GM23248 (cell line): Measurements from ENCODE around the gene DDI1. TPM values are rescaled to one million over a fixed set of nuclear protein-coding genes. Genes with fewer than 3 reads are reported as not detected.

ENCODE experiments used
- DNase-seq: peaks from one replicate; pipeline ENCODE4 v3.0.0-alpha.2; 2015
- H2AFZ ChIP-seq: fragments of 200-600 bp; sonication (generic); 2 replicates; pipeline ENCODE4 v1.6.1; 2016; ENCODE audit warnings: antibody characterized with exemption
- H3F3A ChIP-seq: fragments of 200-600 bp; sonication (generic); 2 replicates; pipeline ENCODE4 v1.6.1; 2016; ENCODE audit warnings: mild to moderate bottlenecking, antibody characterized with exemption, mixed run types; ENCODE audit not compliant: insufficient read depth
- H3K27ac ChIP-seq: fragments of 200-600 bp; sonication (generic); 2 replicates; pipeline ENCODE4 v1.5.1; 2016; ENCODE audit warnings: mild to moderate bottlenecking
- H3K27me3 ChIP-seq: fragments of 200-600 bp; sonication (generic); replicated peaks from 2 replicates; pipeline ENCODE4 v1.6.1; 2016; ENCODE audit warnings: mild to moderate bottlenecking; ENCODE audit not compliant: insufficient read depth
- H3K36me3 ChIP-seq: fragments of 200-600 bp; sonication (generic); 2 replicates; pipeline ENCODE4 v1.6.1; 2016; ENCODE audit warnings: low read depth, mild to moderate bottlenecking
- H3K4me1 ChIP-seq: fragments of 200-600 bp; sonication (generic); 2 replicates; pipeline ENCODE4 v1.6.1; 2016; ENCODE audit warnings: mild to moderate bottlenecking; ENCODE audit not compliant: insufficient read depth
- H3K4me2 ChIP-seq: fragments of 200-600 bp; sonication (generic); one replicate; pipeline ENCODE4 v1.6.1; 2016; ENCODE audit warnings: mild to moderate bottlenecking; ENCODE audit not compliant: unreplicated experiment
- H3K4me3 ChIP-seq: fragments of 200-600 bp; sonication (generic); 2 replicates; pipeline ENCODE4 v1.5.1; 2016; ENCODE audit warnings: mild to moderate bottlenecking
- H3K79me2 ChIP-seq: fragments of 200-600 bp; sonication (generic); 2 replicates; pipeline ENCODE4 v1.6.1; 2016; ENCODE audit warnings: mild to moderate bottlenecking; ENCODE audit not compliant: insufficient read depth
- H3K9ac ChIP-seq: fragments of 200-600 bp; sonication (generic); 2 replicates; pipeline ENCODE4 v1.6.1; 2016; ENCODE audit warnings: mild to moderate bottlenecking
- H3K9me2 ChIP-seq: fragments of 200-600 bp; sonication (generic); 2 replicates; pipeline ENCODE4 v1.6.1; 2016; ENCODE audit warnings: mixed run types, mild to moderate bottlenecking, moderate library complexity; ENCODE audit not compliant: insufficient read depth
- H3K9me3 ChIP-seq: fragments of 200-600 bp; sonication (generic); one replicate; pipeline ENCODE4 v1.6.1; 2017; ENCODE audit warnings: low read depth
- H4K20me1 ChIP-seq: fragments of 200-600 bp; sonication (generic); 2 replicates; pipeline ENCODE4 v1.6.0; 2016; ENCODE audit not compliant: insufficient read depth
- EZH2 ChIP-seq: fragments of 200-600 bp; sonication (generic); IDR thresholded peaks from 2 replicates; pipeline ENCODE4 v1.6.1; 2018; ENCODE audit warnings: antibody characterized with exemption, mild to moderate bottlenecking; ENCODE audit not compliant: insufficient read depth, poor library complexity, severe bottlenecking
- EZH2phosphoT487 ChIP-seq: fragments of 200-600 bp; sonication (generic); IDR thresholded peaks from 2 replicates; pipeline ENCODE4 v1.6.1; 2018; ENCODE audit warnings: antibody characterized with exemption, moderate library complexity, mild to moderate bottlenecking, low read depth; ENCODE audit not compliant: insufficient read depth
- WGBS, 2 experiments: methylation state at CpG; one replicate each; pipeline ENCODE4 v1.1.6; 2015 to 2017; ENCODE audit warnings: low lambda C conversion rate in 2 of 2, low coverage in 1 of 2; ENCODE audit errors: missing lambda C conversion rate in 2 of 2; 5-methylcytosine and 5-hydroxymethylcytosine counted together
- in situ Hi-C: fragments of 300-500 bp; cut with MboI; formaldehyde crosslinking; loops from 2 replicates; pipeline ENCODE4 v1.15.0; 2020
- polyA plus RNA-seq: library from polyadenylated mRNA; unstranded; fragments of >200 nt; fragmentation: Nextera tagmentation; extraction: Ambion mirVana; gene quantifications from 2 replicates; pipeline ENCODE4 v1.2.1, GENCODE V29; 2016
- total RNA-seq: library from RNA; depleted of rRNA; stranded (reverse); fragments of >200 nt; shearing (Covaris generic); gene quantifications from 2 replicates; pipeline ENCODE4 v1.2.3, GENCODE V29; 2014

Gene DDI1
- total and polyA plus RNA-seq, 2 experiments from 2014 or later: not detected

DNA sequence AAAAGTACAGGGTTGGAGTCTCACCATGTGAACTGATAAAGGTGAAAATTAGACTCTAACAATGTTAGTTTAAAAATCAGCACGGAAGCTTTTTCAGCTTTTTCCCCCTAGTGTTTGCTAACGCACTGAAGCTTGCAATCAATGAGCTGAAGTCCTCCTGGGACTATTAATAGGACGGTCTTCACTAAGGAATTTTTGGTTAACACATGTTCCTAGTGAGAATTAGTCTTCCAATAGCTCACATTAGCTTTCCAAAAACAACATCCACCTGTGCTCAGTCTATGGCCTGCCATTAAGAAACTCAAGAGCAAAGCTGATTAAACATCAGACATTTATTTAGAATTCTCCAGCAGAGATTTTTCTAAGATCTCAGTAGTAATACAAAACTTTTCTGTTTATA, 26.7 kb upstream of the DDI1 start:
- H3K79me2 ChIP-seq: no peaks in the 10 kb centered on the region
- WGBS, 2 experiments: 39 to 50% methylated on average over 3 of the region's 3 CpGs
- no peak overlapping the region for H3K4me3 ChIP-seq
- no peaks in the 10 kb centered on the region for H3F3A ChIP-seq
- no peaks in the 10 kb centered on the region for H3K9me3 ChIP-seq
- H3K9me2 ChIP-seq: no peaks in the 10 kb centered on the region
- H3K4me2 ChIP-seq: no peak overlapping the region
- no peak for DNase-seq
- H3K27me3 ChIP-seq: no peaks in the 10 kb centered on the region
- TF ChIP-seq EZH2phosphoT487 (no peak), EZH2 (no peak)
- no peak overlapping the region for H3K27ac ChIP-seq
- in situ Hi-C loops: no loop called here
- H2AFZ ChIP-seq: no peak overlapping the region
- no peak overlapping the region for H3K9ac ChIP-seq
- peaks cover 5% of the 10 kb centered on the region for H3K4me1 ChIP-seq
- no peaks in the 10 kb centered on the region for H4K20me1 ChIP-seq
- no peaks in the 10 kb centered on the region for H3K36me3 ChIP-seq

DNA sequence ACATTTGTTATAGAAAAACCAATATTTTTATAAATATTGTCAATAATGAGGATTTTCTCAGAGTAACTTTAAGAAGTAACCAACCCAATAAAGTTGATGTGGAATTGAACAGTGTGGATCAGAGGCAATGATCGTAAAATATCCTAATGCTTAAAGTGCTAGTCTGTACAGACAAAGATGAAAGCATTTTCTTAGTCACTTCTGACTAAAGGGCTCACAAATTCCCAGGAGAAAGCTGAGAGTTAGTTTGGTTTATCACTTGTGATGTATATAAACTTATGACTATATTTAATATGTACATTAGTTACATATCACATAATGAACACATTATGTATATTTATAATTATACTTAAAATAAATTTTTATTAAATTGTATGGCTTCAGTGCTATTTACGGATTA, 25.4 kb upstream of the DDI1 start:
- no peak for TF ChIP-seq EZH2phosphoT487
- no peak for TF ChIP-seq EZH2
- Histone ChIP-seq H3K4me2 (no peak overlapping the region), H3K9me2 (no peaks in the 10 kb centered on the region), H3K27me3 (no peaks in the 10 kb centered on the region), H2AFZ (no peak overlapping the region), H3F3A (no peaks in the 10 kb centered on the region), H3K4me3 (no peak overlapping the region), H4K20me1 (no peaks in the 10 kb centered on the region), H3K9ac (no peak overlapping the region), H3K79me2 (no peaks in the 10 kb centered on the region), H3K4me1 (peaks cover 5% of the 10 kb centered on the region; the same call in 1 of the 2 replicates), H3K9me3 (no peaks in the 10 kb centered on the region), H3K36me3 (no peaks in the 10 kb centered on the region), H3K27ac (no peak overlapping the region)
- in situ Hi-C loops: no loop called here
- peak; percentile 30 for DNase-seq
- whole genome bisulfite sequencing, 2 experiments: 56 to 71% methylated on average over 2 of the region's 2 CpGs

DNA sequence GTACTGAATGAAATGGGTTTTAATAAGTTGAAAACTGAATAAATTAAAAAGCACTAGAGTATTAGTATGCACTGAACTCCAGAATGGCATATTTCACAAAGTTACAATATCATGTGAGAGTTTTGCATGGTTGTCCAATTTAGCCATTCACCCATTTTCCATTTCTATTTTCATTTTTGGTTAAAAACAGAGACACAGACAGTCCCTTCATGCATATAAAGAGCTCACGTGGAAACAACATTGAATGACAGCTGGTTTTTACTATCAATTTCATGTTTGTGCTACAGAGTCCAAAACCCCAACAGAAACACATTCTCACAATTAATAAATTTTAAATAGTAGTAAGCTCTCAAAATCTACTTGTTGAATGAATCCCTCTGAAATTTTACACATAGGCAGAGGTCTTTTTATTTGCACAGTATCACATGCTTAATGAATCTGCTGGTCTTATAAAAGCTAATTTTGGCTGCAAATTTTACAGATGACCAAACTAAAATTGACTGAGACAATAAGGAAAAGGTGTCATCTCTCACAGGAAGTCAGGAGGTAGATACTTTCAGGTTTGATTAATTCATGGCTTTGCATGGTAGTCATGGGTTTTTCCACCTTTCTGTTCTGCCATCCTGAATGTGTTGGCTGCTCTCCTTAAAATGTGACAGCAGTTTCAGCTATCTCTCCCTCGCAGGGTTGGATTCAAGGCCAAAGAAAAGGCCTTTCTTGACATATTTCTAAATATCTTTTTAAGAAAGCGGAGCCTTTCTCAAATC, 20.6 kb upstream of the DDI1 start:
- TF ChIP-seq EZH2phosphoT487: no peak
- no peak for TF ChIP-seq EZH2
- H3K9me2 ChIP-seq: no peaks in the 10 kb centered on the region
- no peak overlapping the region for H3K4me2 ChIP-seq
- in situ Hi-C loops: no loop called here
- H4K20me1 ChIP-seq: no peaks in the 10 kb centered on the region
- no peaks in the 10 kb centered on the region for H3K27me3 ChIP-seq
- no peak overlapping the region for H2AFZ ChIP-seq
- DNase-seq: no peak
- H3K36me3 ChIP-seq: no peaks in the 10 kb centered on the region
- H3K79me2 ChIP-seq: no peaks in the 10 kb centered on the region
- H3F3A ChIP-seq: no peaks in the 10 kb centered on the region
- peaks cover 2% of the 10 kb centered on the region; the same call in 1 of the 2 replicates for H3K4me1 ChIP-seq
- no peak overlapping the region for H3K4me3 ChIP-seq
- no peak overlapping the region for H3K27ac ChIP-seq
- H3K9me3 ChIP-seq: no peaks in the 10 kb centered on the region
- 71 to 74% methylated on average over 3 of the region's 3 CpGs for WGBS, 2 experiments
- no peak overlapping the region for H3K9ac ChIP-seq

DNA sequence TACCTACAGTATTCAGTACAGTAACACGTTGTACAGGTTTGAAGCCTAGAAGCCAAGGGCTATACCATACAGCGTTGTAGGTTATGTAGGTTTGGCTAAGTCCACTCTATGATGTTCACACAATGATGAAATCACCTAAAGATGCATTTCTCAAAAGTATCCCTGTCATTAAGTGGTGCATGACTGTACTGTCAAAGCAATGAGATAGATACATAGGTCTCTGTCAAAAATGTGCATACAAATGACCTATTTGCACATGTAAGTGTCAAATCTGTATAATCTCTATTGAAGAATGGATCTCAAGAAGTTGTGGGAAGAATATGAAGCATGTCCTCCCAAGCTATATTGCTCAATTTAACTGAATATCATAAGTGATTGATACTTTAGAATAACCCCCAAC, 11.9 kb upstream of the DDI1 start:
- Histone ChIP-seq H3K4me3 (no peak overlapping the region), H3K9me2 (no peaks in the 10 kb centered on the region), H3K27me3 (no peaks in the 10 kb centered on the region), H4K20me1 (no peaks in the 10 kb centered on the region), H3K36me3 (no peaks in the 10 kb centered on the region), H3F3A (no peaks in the 10 kb centered on the region), H3K27ac (no peak overlapping the region), H3K9me3 (no peaks in the 10 kb centered on the region), H2AFZ (no peak overlapping the region), H3K79me2 (no peaks in the 10 kb centered on the region), H3K4me2 (no peak overlapping the region), H3K9ac (no peak overlapping the region), H3K4me1 (no peaks in the 10 kb centered on the region)
- DNase-seq: no peak
- WGBS, 2 experiments: 77 to 83% methylated on average over 2 of the region's 2 CpGs
- in situ Hi-C loops: no loop called here
- no peak for TF ChIP-seq EZH2
- no peak for TF ChIP-seq EZH2phosphoT487
